HL-60 (cell line): ENCODE results near the gene ISOC1.

Experiments
- DNase-seq, 2 experiments: peaks; one replicate each; pipeline ENCODE4 v3.0.0-alpha.2; 2010 to 2020; ENCODE audit warnings: low read depth in 1 of 2, low spot score in 1 of 2
- H3K27ac ChIP-seq: fragments of 250-450 bp; sonication (Bioruptor Pico); replicated peaks from 2 replicates; pipeline ENCODE4 v1.5.1; 2020; ENCODE audit warnings: mild to moderate bottlenecking, moderate library complexity
- H3K27me3 ChIP-seq: fragments of 250-450 bp; sonication (Bioruptor Pico); 2 replicates; pipeline ENCODE4 v1.5.1; 2021; ENCODE audit warnings: mild to moderate bottlenecking, moderate library complexity; ENCODE audit not compliant: insufficient read depth, poor library complexity, severe bottlenecking
- H3K4me3 ChIP-seq: replicated peaks from 2 replicates; pipeline ENCODE4 v1.5.1; 2011; ENCODE audit warnings: mild to moderate bottlenecking, control low read depth, low read length; ENCODE audit not compliant: insufficient read depth
- CTCF ChIP-seq: IDR thresholded peaks from one replicate; pipeline ENCODE4 v1.5.1; 2011; ENCODE audit warnings: low read length, control low read depth, inconsistent platforms; ENCODE audit not compliant: insufficient read depth
- GABPA ChIP-seq: IDR thresholded peaks from 2 replicates; pipeline ENCODE4 v1.6.1; 2012; ENCODE audit warnings: low read depth
- POLR2AphosphoS5 ChIP-seq: IDR thresholded peaks from 2 replicates; pipeline ENCODE4 v1.6.1; 2012; ENCODE audit warnings: low read depth
- SPI1 ChIP-seq: IDR thresholded peaks from 2 replicates; pipeline ENCODE4 v1.6.1; 2012; ENCODE audit warnings: low read depth, mild to moderate bottlenecking, borderline replicate concordance
- long read RNA-seq: library from polyadenylated mRNA; unstranded; transcript quantifications from one replicate; pipeline ENCODE4 v2.0.0, GENCODE V29; 2020
- TF ChIP-seq, protein P1 (sequence below): IDR thresholded peaks from 2 replicates; pipeline ENCODE4 v1.6.1; 2012; ENCODE audit warnings: low read depth; ENCODE audit not compliant: insufficient replicate concordance

ISOC1 gene
- long read RNA-seq, transcript ISOC1-201 (5 exons, 1,940 nt), result major isoform, 41 of 41 reads
- long read RNA-seq, partial matches to known transcripts, result 0 of 41 reads
- long read RNA-seq, other reads (novel, unspliced or antisense), result 0 of 41 reads

DNA sequence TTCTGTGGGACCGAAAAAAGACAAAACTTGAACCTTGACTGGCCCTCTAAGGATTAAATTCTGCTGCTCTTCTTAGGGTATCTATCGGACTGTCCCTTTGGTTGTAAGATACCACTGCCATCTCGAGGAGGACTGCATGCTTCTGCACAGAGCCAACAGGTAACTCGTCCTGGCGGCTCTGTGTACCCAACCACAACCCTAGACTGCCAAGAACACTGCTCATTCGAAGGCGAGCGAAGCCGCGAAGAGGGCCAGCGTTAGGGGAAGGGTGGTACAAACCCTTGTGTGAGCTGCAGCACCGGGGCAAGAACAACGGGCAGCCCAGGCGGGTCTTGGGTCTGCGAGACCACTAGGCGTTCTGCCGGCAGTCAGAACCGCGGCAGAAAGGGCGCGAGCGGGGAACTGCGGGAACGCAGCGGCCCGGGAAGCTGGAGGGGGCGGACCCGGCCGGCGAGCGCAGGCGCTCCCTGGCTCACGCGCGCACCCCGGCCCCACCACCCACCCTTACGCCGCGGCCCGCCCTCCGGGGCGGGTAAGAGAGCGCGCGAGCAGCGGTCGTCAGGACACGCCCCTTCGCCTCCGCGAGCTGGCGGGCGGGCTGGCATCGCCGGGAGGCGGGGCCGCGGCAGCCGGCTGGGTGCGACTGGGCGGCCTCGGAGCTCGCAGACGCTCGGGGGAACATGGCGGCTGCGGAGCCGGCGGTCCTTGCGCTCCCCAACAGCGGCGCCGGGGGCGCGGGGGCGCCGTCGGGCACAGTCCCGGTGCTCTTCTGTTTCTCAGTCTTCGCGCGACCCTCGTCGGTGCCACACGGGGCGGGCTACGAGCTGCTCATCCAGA is at the start of gene ISOC1:
ISOC1 (plus strand) TSS at position 663 of the 837 bp plus-strand sequence; CDS start at position 681, 18 bp downstream.
- TF ChIP-seq, protein P1, sequence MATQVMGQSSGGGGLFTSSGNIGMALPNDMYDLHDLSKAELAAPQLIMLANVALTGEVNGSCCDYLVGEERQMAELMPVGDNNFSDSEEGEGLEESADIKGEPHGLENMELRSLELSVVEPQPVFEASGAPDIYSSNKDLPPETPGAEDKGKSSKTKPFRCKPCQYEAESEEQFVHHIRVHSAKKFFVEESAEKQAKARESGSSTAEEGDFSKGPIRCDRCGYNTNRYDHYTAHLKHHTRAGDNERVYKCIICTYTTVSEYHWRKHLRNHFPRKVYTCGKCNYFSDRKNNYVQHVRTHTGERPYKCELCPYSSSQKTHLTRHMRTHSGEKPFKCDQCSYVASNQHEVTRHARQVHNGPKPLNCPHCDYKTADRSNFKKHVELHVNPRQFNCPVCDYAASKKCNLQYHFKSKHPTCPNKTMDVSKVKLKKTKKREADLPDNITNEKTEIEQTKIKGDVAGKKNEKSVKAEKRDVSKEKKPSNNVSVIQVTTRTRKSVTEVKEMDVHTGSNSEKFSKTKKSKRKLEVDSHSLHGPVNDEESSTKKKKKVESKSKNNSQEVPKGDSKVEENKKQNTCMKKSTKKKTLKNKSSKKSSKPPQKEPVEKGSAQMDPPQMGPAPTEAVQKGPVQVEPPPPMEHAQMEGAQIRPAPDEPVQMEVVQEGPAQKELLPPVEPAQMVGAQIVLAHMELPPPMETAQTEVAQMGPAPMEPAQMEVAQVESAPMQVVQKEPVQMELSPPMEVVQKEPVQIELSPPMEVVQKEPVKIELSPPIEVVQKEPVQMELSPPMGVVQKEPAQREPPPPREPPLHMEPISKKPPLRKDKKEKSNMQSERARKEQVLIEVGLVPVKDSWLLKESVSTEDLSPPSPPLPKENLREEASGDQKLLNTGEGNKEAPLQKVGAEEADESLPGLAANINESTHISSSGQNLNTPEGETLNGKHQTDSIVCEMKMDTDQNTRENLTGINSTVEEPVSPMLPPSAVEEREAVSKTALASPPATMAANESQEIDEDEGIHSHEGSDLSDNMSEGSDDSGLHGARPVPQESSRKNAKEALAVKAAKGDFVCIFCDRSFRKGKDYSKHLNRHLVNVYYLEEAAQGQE, result no peak
- TF ChIP-seq SPI1, result no peak
- TF ChIP-seq GABPA, result no peak
- TF ChIP-seq POLR2AphosphoS5, result no peak
- TF ChIP-seq CTCF, result no peak
- DNase-seq, result peak; percentile 15 to 57
- no peaks in the 10 kb centered on the region for H3K27me3 ChIP-seq
- 0 out of 2 replicates have a peak within 1 kb of the TSS, but pooled peaks have one; percentile 24 for H3K27ac ChIP-seq
- H3K4me3 ChIP-seq, result peak within 1 kb of the TSS; percentile 71

DNA sequence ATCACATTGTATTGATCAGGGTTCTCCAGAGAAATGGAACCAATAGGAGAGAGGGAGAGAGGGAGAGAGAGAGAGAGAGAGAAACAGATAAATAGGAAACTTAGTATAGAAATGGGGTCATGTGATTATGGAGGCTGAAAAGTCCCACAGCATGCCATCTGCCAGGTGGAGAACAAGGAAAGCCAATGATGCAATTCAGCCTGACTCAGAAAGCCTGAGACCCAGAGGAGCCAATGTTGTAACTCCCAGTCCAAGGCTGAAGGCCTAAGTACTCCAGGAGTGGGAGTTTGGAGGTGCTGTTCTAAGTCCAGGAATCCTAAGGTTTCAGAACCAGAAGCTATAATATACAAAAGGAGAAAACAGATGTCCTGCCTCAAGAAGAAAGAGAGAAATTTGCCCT is 48.4 kb upstream of the ISOC1 start:
- Histone ChIP-seq H3K27ac (no peak overlapping the region), H3K4me3 (no peak overlapping the region), H3K27me3 (no peaks in the 10 kb centered on the region)
- DNase-seq, result no peak
- no peak for TF ChIP-seq SPI1
- no peak for TF ChIP-seq GABPA
- TF ChIP-seq POLR2AphosphoS5, result no peak
- TF ChIP-seq, protein P1, result no peak
- no peak for TF ChIP-seq CTCF

DNA sequence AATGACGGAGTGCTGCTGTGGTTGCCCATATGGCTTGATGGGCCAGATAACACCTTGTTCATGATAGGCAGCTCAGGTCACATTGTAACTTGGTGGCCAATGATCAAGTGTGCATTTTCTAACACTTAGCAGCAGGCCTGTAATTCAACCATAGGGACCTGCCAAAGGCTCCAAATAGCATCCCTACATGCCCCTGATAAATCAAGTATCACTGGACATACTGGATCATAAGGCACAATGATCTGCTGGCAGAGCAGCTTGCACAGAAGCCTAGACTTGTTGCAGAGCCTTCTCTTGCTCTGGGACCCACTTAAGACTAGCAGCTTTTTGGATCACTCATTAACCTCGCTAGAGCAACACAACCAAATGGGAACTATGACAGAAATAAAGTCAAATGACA is 46.0 kb upstream of the ISOC1 start:
- H3K27me3 ChIP-seq, result no peaks in the 10 kb centered on the region
- no peak overlapping the region for H3K27ac ChIP-seq
- H3K4me3 ChIP-seq, result no peak overlapping the region
- TF ChIP-seq SPI1 (no peak), CTCF (no peak), POLR2AphosphoS5 (no peak), GABPA (no peak)
- TF ChIP-seq, protein P1, result no peak
- no peak for DNase-seq
